Measurements from ENCODE around the gene PPRC1.

- TF ChIP-seq, protein P1, sequence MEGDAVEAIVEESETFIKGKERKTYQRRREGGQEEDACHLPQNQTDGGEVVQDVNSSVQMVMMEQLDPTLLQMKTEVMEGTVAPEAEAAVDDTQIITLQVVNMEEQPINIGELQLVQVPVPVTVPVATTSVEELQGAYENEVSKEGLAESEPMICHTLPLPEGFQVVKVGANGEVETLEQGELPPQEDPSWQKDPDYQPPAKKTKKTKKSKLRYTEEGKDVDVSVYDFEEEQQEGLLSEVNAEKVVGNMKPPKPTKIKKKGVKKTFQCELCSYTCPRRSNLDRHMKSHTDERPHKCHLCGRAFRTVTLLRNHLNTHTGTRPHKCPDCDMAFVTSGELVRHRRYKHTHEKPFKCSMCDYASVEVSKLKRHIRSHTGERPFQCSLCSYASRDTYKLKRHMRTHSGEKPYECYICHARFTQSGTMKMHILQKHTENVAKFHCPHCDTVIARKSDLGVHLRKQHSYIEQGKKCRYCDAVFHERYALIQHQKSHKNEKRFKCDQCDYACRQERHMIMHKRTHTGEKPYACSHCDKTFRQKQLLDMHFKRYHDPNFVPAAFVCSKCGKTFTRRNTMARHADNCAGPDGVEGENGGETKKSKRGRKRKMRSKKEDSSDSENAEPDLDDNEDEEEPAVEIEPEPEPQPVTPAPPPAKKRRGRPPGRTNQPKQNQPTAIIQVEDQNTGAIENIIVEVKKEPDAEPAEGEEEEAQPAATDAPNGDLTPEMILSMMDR (IDR thresholded peaks at IDR 0.05): no peak
- TF ChIP-seq POLR2A (IDR thresholded peaks at IDR 0.05): no peak
- no peak for TF ChIP-seq POLR2AphosphoS5 (IDR thresholded peaks at IDR 0.05)
Measured at GRCh38 chr10:102102421-102102820, 30.4 kb upstream of the PPRC1 start.

Data from prostate gland (tissue), 2 donors.